Measurements from ENCODE around the gene PABPC1L.

Gene PABPC1L

DNA sequence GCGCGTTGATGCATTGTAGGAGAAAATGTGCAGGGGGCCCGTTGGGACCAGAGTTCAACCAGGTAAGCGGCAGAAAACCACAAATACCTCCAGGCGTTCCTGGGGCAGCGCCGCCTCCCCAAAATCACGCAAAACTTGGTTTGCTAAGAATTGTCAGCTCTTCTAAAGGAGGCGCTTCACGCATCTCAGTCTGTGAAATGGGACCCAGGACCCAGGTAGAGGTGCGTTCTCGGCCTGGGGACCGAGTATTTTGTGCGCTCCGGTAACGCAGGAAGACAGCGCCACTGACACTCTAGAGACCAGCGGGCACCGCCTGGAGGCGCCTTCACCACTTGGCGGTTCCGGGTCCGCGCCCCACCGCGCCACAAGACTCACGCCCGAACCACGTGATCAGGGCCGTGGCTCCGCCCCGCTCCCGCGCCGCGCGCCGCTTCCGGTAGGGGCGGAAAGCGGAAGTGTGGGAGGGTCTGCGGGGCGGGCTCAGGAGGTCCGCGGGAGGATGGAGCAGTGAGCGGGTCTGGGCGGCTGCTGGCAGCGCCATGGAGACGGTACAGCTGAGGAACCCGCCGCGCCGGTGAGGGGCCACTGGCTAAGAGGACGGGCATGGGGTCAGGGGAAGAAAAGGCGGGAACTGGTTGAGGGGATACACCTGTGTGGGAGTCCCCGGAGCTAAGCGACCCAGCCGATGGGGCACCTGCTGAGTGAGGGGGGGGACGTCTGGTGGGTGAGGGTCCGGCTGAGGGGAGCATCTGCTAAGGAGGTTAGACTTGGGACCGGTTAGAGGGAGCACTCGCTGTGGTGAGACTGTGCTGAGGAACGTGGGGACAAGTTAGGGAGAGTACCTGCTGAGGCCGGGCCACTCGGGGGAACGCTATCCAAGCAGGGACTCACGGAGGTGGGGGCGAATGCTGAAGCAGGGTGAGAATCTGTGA, 56.4 kb downstream of the PABPC1L start, which contains the start of gene STK4:
STK4 (plus strand) TSS at position 483 of the 932 bp plus-strand sequence; CDS start at position 540, 57 bp downstream.
- peak; percentile 96 for DNase-seq (ENCODE audit: low spot score)

DNA sequence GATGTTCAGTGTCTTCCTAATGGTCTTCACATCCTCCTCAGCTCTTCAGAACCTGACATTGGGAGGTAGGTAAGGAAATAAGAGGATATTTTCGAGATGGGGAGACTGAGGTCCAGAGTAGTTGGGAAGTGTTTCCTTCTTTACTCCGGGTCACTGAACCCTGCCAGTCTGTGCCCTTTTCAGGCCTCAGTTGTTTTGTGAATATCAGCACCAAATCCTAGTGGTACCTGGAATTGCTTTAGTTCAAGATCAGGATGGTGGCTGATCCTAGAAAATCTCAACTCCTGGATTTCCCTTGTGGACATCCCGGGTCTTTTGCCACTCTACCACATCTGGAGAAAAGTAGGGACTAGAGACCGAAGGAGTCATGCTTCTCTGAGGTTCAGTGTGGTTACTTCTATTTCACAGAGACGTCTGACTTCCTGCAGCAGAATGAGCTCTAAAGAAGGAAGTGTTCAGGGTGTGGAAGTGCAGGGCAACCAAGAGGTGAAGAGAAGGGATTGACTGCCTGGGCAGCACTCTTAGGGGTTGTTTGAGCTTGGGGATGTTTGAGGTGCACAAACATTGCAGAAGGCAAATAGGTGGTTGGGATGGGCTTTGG, 57.4 kb downstream of the PABPC1L start:
- DNase-seq (ENCODE audit: low spot score): no peak

DNA sequence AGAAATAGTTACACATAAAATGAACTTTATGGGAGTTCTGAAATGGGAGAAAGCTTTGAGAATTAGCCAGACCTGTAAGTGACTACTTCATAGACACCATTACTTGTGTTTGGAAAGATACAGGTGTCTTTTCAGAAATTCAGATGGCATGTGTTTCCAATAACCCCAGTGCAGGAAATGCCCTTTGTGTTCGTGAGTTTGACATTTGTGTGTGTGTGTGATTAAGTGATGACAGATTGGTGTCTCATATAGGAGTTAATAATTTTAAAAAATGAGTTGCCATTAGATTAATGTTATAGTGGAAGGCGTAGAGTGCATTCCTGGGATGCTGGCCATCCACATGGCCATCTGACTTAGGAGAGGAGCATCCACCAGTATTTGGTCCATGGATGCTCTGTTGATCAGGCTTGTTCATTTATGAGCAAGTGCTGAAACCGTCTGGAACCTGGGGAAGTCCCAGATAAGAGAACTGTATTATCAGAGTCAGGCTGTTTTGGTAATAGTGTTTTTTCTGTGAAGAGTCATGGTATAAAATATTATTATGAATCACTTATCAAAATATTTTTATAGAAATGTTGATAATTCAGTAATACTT, 59.5 kb downstream of the PABPC1L start:
- DNase-seq (ENCODE audit: low spot score): no peak

DNA sequence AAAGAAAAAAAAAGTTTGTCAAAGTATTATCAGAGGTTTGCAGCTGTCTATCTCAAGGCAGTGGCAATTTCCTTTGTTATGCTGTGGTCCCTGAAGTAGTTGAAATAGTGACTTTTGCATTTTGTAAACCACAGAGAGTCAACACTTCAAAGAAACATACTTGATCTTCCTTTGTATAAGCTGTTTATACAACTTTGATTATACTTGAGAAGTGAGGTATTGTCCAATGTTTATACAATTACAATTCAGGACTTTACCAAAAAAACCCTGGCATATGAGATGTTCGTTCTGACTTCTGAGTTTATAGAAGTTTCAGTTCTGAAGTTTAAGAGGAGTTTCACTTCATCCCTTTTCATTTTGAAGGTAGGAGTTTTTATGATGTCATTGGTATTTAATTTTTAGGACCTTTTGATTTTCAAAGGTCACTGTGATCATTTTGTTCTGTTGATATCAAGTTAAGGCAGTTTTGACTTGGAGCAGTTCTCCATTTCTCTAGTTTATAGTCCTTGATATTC, 60.4 kb downstream of the PABPC1L start:
- DNase-seq (ENCODE audit: low spot score): no peak

DNA sequence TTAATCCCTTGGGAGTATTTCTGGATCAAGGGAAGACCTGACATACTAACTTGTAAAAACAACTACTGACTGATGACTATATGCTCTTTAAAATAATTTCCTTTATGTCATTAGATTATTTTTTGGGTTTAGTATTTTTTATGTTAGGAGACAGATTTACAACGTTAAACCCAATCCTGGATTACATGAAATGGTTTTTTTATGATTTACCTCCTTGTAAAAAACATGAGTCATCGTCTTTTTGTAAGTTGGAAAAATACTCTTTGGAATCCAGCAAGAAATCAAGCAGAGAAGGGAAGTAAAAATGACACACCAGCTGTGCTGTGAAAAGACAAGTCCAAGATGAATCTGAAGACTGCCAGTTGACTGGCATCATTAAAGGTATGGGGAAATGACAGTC, 63.2 kb downstream of the PABPC1L start:
- DNase-seq (ENCODE audit: low spot score): no peak

DNA sequence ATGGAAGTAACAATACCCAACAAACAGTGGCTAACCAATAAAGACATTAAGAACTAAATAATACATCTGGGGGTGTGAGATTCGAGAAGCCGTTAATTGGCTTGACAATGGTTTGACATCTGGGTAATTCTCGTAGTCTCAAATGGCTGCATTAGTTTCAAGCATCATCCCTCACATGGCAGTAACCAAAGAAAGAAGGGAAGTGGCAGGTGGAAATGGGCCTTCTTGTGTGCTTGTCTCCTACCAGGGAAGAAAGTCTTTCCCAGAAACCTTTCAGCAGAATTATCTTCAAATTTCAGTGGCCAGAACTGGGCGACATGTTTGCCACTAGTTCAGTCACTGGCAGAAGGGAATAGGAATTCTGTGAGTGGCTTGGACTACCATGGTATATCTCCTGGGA, 66.8 kb downstream of the PABPC1L start:
- no peak for DNase-seq (ENCODE audit: low spot score)

DNA sequence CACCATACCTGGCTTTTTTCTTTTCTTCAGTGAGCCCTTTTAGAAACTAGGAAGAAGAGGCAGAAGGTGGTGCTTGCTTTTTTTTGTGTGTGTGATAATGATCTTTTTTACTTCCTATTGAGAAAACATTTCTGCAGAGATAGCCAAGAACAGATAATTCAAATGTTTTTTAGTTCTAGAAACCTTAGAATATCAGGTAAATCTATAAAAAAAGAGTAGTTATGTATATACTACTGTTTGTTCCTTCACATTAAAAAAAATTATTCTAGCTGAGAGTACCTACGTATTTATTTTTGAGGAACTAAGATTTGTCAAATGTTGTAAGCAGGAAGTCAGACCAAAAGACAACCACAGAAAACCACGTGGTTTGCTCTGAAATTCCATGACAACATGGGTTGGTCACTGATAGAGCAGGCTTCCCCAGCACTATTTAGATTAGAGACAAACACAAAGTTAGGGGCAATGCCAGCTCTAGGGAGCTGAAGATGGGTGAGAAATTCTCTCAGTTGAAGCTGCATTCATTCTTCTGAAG, 69.3 kb downstream of the PABPC1L start:
- no peak for DNase-seq (ENCODE audit: low spot score)

DNA sequence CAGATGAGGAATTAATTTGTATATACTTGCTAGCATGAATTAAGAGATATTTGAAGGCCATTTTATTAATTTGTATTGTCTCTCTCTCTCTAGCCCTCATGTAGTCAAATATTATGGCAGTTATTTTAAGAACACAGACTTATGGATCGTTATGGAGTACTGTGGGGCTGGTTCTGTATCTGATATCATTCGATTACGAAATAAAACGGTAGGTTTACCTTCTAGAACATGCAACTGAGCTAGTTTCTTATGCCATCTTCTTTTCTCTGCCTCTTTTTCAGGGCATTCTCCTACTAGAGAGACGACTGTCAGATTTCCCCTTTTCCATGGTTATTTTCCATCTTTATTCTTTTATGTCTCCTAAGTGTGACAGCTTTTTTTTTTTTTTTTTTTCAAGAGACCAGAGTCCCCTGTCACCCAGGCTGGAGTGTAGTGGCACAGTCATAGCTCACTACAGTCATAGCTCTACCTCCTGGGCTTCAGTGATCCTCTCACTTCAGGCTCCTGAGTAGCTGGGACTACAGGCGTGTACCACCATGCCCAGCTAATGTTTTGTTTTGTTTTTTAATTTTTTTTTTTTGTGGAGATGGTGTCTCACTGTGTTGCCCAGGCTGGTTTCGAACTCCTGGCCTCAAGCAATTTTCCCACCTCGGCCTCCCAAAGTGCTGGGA, 72.0 kb downstream of the PABPC1L start:
- no peak for DNase-seq (ENCODE audit: low spot score)

DNA sequence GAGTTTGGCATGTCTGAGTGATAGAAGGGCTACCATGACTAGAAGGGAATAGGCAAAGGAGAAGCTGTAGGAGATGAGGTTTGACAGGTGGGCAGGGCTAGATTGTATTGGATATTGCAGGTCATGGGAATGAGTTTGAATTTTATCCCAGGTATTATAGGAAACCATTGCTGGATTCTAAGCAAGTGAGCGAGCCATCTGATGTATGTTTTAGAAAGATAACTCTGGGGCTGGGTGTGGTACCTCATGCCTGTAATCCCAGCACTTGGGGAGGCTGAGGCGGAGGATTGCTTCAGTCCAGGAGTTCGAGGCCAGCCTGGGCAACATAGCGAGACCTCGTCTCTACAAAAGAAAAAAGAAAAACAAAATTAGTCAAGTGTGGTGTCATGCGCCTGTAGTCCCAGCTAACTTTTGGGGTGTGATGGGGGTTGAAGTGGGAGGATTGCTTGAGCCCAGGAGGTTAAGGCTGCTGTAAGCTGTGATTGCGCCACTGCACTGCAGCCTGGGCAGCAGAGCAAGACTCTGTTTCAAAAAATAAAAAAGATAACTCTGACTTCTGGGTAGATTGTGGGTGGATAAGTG, 73.3 kb downstream of the PABPC1L start:
- DNase-seq (ENCODE audit: low spot score): no peak

DNA sequence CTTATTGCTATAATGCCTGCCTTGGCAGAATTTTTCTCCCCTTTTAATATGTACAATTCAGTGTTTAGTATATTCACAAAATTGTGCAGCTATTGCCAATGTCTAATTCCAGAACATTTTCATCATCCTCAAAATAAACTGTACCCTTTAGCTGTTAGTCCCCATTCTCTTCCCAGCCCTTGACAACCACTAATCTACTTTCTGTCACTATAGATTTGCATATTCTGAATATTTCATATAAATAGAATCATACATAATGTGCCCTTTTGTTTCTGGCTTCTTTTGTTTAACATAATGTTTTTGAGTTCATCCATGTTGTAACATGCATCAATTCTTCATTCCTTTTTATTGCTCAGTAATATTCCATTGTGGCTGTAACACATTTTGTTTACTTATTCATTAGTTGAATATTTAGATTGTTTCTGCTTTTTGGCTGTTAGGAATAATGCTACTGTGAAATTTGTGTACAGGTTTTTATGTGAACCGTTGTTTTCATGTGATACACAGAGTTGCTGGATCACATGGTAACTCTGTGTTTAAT, 78.8 kb downstream of the PABPC1L start:
- DNase-seq (ENCODE audit: low spot score): no peak
